ENCODE data around the gene RNF5.

GRCh38 chr6:32195902-32196681 lies 17.9 kb downstream of the RNF5 start:
- TF ChIP-seq NFRKB (IDR thresholded peaks at IDR 0.05): no peak
- TF ChIP-seq HDGF (IDR thresholded peaks at IDR 0.05; ENCODE audit: borderline replicate concordance): peak; percentile 85; the same call in 1 of the 2 replicates
- no peak for TF ChIP-seq FOXK2 (IDR thresholded peaks at IDR 0.05)
- no peak for TF ChIP-seq SUZ12 (IDR thresholded peaks at IDR 0.05)
- TF ChIP-seq FOXM1 (IDR thresholded peaks at IDR 0.05; ENCODE audit: borderline replicate concordance): no peak
- no peak for TF ChIP-seq TARDBP (IDR thresholded peaks at IDR 0.05)
- TF ChIP-seq ZNF384 (IDR thresholded peaks at IDR 0.05): no peak
- no peak for TF ChIP-seq ARNT (IDR thresholded peaks at IDR 0.05)

Data from HEK293T (cell line).